Measurements from ENCODE around the gene STAC3.

STAC3 gene

GRCh38 chr12:57235728-57236131 lies 15.3 kb downstream of the STAC3 start:
- DNase-seq: peak in 1 of 2 donors; percentile 16

DNA sequence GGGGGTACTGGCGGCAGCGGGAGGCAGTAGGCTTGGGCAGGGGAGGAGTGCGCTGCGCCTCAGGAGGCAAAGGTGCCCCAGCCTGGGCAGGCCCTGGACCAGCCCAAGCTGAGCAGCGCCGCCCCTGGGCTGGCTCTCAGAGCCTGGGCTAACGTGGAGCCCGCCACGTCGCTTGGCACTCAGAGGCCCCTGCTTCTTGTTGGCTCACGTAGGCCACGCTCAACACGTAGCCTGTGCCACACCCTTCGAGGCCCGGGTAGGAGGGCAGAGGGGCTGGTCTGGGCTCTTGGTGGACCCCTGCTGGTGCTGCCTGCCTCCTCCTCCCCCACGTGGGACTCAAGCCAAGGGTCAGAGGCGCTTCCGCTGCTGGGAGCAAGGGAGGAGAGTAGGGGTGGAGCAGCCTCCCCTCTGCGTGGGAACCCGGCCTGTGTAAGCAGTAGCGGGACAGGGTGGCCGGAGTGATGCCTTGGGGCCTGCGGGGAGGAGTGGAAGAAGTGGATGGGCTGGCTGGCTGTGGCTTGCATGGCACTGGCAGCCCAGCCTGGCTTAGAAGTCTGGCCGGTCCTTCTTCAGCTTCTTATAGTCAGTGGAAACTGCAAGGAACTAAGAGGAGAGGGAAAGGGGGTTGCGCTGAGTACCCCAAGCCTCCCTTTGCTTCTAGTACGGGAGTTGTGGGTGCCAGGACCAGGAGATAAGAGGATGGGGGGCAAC lies 15.8 kb downstream of the STAC3 start:
- peak in 1 of 2 donors; percentile 28 for DNase-seq

GRCh38 chr12:57234571-57235016 lies 16.4 kb downstream of the STAC3 start:
- no peak for DNase-seq

GRCh38 chr12:57234233-57234570 lies 16.8 kb downstream of the STAC3 start:
- no peak for DNase-seq

DNA sequence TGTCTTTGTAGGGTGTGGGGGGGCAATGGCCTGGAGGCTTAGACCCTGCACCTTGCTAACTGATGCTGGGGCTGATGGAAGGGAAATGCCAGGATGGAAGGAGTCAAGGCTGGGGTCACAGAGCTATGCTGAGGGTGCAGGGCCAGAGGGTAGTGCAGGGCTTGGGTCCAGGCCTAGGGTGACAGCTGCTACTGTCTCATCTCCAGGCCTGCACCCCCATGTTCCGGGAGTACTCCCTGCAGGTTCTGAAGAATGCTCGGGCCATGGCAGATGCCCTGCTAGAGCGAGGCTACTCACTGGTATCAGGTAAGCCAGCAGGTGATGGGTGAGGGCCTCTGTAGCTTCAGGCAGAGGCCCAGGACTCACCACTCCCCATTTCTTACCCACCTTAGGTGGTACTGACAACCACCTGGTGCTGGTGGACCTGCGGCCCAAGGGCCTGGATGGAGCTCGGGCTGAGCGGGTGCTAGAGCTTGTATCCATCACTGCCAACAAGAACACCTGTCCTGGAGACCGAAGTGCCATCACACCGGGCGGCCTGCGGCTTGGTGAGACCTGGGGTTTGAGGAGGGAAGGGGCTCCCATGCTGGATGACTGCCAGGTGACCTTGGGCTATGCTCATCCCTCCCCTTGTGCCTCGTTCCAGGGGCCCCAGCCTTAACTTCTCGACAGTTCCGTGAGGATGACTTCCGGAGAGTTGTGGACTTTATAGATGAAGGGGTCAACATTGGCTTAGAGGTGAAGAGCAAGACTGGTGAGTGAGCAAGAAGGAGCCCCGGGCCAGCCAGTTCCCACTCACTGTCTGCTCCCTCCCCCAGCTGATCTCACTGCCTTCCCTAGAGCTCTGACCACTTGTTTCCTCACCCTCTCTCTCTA lies 17.4 kb downstream of the STAC3 start:
- DNase-seq: no peak

DNA sequence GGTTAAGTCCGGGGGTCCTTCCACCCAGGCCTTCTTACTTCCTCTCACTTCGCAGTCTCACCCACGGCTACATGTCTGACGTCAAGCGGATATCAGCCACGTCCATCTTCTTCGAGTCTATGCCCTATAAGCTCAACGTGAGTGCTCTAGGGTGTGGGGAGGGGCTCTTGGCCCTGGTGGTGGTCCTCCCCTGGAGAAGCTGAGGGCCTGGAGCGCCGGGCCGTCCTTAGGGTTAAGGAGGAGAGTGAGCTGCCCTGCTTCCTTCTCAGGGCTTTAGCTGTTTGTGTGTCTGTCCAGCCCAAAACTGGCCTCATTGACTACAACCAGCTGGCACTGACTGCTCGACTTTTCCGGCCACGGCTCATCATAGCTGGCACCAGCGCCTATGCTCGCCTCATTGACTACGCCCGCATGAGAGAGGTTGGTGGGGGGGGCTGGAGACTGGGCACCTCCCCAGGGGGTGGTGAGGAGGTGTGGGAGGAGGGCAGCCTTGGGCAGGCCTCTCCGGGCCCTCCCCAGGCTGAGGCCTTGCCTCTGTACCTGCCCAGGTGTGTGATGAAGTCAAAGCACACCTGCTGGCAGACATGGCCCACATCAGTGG lies 18.7 kb downstream of the STAC3 start:
- DNase-seq: no peak

- peak in 1 of 2 donors; percentile 18 for DNase-seq
Observed at GRCh38 chr12:57231276-57232021, 19.5 kb downstream of the STAC3 start.

DNA sequence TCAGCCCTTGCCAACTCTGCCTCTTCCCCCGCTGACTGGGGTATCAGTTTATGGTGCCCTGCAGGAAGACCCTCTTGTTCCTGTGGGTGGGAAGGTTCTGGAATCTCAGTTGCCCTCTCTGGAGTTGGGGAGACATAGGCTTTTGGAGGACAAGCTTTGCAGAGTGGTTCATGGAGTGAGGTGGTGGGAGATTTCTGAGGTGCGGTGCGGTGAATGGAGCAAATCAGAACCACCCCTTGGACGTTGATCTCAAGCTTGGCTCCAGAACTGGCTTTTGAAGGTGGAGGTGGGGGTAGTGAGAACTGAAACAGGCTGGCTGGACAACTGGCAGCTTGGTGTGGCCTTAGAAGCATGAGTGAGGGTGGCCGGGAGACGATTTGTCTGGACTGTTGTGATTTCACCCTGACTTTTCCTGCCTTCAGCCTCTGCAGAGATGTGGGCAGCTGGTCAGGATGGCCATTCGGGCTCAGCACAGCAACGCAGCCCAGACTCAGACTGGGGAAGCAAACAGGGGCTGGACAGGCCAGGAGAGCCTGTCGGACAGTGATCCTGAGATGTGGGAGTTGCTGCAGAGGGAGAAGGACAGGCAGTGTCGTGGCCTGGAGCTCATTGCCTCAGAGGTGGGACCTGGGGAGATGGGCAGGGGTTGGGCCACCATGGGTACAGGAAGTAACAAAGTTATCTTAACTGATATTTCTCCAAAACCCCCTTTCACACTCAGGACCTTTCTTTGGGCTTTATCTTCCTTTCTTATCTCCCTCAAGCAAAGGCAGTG lies 20.4 kb downstream of the STAC3 start:
- DNase-seq: no peak

GRCh38 chr12:57229634-57230380 lies 21.2 kb downstream of the STAC3 start, which contains the start of gene SHMT2:
TSS of gene SHMT2 (plus strand) at chr12:57229711. CDS start at chr12:57229779, 68 bp downstream.
- peak; percentile 94 for DNase-seq

GRCh38 chr12:57229046-57229633 lies 21.8 kb downstream of the STAC3 start:
- no peak for DNase-seq

- no peak for DNase-seq
Observed at GRCh38 chr12:57227315-57228115, 23.5 kb downstream of the STAC3 start.

DNA sequence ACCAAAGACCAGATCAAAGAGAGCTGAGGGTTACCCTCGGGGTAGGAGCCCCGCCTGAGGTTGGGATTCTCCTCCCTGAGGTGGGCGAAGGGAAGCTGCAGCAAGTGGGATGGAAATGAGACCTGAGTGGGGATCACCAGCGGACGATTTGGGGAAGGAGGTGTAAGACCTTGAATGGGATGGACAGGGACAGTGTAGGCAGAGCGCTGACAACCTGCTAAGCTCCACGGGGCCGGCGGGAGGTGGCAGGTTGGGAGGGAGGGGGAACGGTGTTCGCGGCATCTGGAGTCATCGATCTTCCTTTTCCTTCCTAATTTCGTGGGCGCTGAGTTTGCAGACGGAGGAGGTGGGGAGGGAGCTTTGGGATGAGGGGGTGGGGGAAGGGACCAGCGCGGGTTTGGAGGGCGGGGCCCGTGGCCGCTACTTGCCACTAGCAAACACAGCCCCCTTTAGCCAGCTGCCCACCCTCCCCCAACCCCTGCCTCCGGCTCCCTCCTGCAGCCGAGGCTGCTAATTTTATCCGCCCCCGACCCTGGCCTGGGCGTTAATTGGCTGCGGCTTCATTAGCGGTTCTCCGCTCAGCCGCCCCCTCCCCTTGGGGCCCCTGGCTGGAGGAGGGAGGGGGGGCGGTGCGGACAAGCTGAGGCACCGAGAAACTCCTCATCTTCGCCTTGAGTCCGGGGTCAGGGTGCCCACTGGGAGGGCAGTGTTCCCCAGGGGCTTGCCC lies 24.2 kb downstream of the STAC3 start:
- no peak for DNase-seq

DNA sequence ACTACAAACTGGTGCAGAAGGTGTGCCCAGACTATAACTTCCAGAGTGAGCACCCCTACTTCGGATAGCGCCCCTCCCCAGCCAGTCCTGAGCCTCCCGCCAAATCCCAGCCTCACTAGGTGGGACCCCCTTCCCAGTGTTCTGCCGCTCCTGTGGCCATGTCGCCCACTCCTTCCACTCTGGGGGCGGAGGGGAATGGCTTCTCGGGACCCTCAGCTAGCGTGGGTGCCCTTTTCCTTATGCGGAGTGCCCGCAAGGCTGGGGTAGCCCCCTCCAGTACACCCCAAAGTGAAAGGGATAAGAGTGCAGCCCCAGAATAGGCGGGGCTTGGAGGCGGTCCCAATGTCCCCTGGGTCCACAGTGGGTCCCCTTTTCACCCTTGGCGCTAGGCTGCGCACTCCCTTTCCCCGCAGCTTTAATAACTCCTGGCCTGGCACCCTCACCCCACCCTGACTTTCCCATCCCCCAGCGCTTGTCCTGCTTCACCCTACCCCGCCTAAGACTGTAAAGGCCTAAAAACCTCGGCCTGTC lies 25.2 kb downstream of the STAC3 start:
- DNase-seq: no peak

DNA sequence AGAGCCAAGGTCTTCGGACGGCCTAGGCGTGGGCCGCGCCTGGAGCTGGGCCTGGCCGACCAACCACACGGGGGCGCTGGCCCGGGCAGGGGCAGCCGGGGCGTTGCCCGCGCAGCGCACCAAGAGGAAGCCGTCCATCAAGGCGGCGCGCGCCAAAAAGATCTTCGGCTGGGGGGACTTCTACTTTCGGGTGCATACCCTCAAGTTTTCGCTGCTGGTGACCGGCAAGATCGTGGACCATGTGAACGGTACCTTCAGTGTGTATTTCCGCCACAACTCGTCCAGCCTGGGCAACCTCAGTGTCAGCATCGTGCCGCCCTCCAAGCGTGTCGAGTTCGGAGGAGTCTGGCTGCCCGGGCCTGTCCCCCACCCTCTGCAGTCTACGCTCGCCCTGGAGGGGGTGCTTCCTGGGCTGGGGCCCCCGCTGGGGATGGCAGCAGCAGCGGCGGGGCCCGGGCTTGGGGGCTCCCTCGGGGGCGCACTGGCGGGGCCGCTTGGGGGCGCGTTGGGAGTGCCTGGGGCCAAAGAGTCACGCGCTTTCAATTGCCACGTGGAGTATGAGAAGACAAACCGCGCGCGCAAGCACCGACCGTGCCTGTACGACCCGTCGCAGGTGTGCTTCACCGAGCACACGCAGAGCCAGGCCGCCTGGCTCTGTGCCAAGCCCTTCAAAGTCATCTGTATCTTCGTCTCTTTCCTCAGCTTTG lies 25.9 kb downstream of the STAC3 start:
- DNase-seq: peak; percentile 57 to 76

- no peak for DNase-seq
Observed at GRCh38 chr12:57224278-57224972, 26.6 kb downstream of the STAC3 start.

GRCh38 chr12:57223191-57224165 lies 27.5 kb downstream of the STAC3 start:
- no peak for DNase-seq
